ENCODE results near the gene DPEP3.

DPEP3 gene

DNA sequence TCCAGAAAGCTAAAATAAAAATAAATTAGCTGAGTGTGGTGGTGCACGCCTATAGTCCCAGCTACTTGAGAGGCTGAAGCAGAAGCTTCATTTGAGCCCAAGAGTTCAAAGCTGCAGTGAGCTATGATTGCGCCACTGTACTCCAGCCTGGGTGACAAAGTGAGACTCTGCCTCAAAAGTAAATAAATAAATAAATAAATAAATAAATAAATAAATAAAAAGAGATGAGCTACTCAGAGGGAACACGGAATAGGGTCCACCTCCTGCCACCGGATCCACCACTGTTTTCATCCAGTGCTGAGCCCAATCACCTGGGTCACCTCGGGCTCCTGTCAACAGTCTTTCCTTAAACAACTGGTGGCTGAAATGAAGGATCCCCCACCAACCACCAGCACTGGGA lies 6.7 kb upstream of the DPEP3 start:
- Histone ChIP-seq H2AK5ac (ENCODE audit: low read length) (no peak overlapping the region), H4K8ac (ENCODE audit: low read depth, low read length) (no peak overlapping the region), H3K79me1 (ENCODE audit: low read length) (no peaks in the 10 kb centered on the region), H4K5ac (ENCODE audit: low read length) (no peak overlapping the region), H2BK120ac (ENCODE audit: low read depth, low read length) (no peak overlapping the region), H2BK15ac (replicated peaks; ENCODE audit: low read depth) (no peak overlapping the region), H3K79me2 (ENCODE audit: control insufficient read depth, insufficient read depth, low read length) (no peaks in the 10 kb centered on the region), H3K4ac (ENCODE audit: low read depth, low read length) (no peak overlapping the region), H3K27me3 (ENCODE audit: insufficient read depth, low read length, poor library complexity) (no peaks in the 10 kb centered on the region), H3K18ac (ENCODE audit: low read length) (no peak overlapping the region), H3K23ac (ENCODE audit: low read length) (no peak overlapping the region), H3K4me2 (ENCODE audit: low read length) (no peak overlapping the region), H3K36me3 (ENCODE audit: control insufficient read depth, insufficient read depth, low read length) (no peaks in the 10 kb centered on the region), H3K4me3 (ENCODE audit: low read length) (no peak overlapping the region), H3K4me1 (ENCODE audit: control insufficient read depth, low read depth, low read length) (no peaks in the 10 kb centered on the region), H3K56ac (ENCODE audit: low read length) (no peak overlapping the region), H2BK5ac (ENCODE audit: low read length) (no peak overlapping the region), H3K27ac (ENCODE audit: low read depth, low read length) (no peak overlapping the region), H3K9ac (ENCODE audit: low read length) (no peak overlapping the region)
- DNase-seq = no peak
- no CpG with 5 or more reads among the region's 5 CpGs for WGBS (ENCODE audit: extremely low coverage, insufficient coverage, low lambda C conversion rate)

DNA sequence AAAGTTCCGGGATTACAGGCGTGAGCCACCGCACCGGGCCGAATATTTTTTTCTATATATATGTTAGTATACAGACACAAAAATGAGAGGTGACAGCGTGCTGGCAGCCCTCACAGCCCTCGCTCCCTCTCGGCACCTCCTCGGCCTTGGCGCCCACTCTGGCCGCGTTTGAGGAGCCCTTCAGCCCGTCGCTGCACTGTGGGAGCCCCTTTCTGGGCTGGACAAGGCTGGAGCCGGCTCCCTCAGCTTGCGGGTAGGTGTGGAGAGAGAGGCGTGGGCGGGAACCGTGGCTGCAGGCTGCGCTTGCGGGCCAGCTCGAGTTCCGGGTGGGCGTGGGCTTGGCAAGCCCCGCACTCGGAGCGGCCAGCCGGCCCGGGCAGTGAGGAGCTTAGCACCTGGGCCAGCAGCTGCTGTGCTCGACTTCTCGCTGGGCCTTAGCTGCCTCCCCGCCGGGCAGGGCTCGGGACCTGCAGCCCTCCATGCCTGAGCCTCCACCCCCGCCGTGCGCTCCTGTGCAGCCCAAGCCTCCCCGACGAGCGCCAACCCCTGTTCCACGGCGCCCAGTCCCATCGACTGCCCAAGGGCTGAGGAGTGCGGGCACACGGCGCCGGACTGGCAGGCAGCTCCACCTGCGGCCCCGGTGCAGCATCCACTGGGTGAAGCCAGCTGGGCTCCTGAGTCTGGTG lies 1.9 kb upstream of the DPEP3 start:
- Histone ChIP-seq H3K4ac (ENCODE audit: low read depth, low read length) (no peak overlapping the region), H4K5ac (ENCODE audit: low read length) (no peak overlapping the region), H2BK15ac (replicated peaks; ENCODE audit: low read depth) (no peak overlapping the region), H3K79me1 (ENCODE audit: low read length) (no peaks in the 10 kb centered on the region), H3K4me2 (ENCODE audit: low read length) (no peak overlapping the region), H3K27me3 (ENCODE audit: insufficient read depth, low read length, poor library complexity) (no peaks in the 10 kb centered on the region), H4K8ac (ENCODE audit: low read depth, low read length) (no peak overlapping the region), H3K36me3 (ENCODE audit: control insufficient read depth, insufficient read depth, low read length) (no peaks in the 10 kb centered on the region), H3K56ac (ENCODE audit: low read length) (no peak overlapping the region), H3K4me3 (ENCODE audit: low read length) (no peak overlapping the region), H2BK120ac (ENCODE audit: low read depth, low read length) (no peak overlapping the region), H3K9ac (ENCODE audit: low read length) (no peak overlapping the region), H2BK5ac (ENCODE audit: low read length) (no peak overlapping the region), H3K4me1 (ENCODE audit: control insufficient read depth, low read depth, low read length) (no peaks in the 10 kb centered on the region), H3K18ac (ENCODE audit: low read length) (no peak overlapping the region), H3K27ac (ENCODE audit: low read depth, low read length) (no peak overlapping the region), H2AK5ac (ENCODE audit: low read length) (no peak overlapping the region), H3K79me2 (ENCODE audit: control insufficient read depth, insufficient read depth, low read length) (no peaks in the 10 kb centered on the region), H3K23ac (ENCODE audit: low read length) (no peak overlapping the region)
- DNase-seq = no peak
- no CpG with 5 or more reads among the region's 49 CpGs for WGBS (ENCODE audit: extremely low coverage, insufficient coverage, low lambda C conversion rate)

GRCh38 chr16:67977469-67978227 lies 2.7 kb downstream of the DPEP3 start:
- Histone ChIP-seq H3K18ac (ENCODE audit: low read length) (no peak overlapping the region), H3K4me3 (ENCODE audit: low read length) (no peak overlapping the region), H3K27ac (ENCODE audit: low read depth, low read length) (no peak overlapping the region), H3K4ac (ENCODE audit: low read depth, low read length) (no peak overlapping the region), H2AK5ac (ENCODE audit: low read length) (no peak overlapping the region), H2BK5ac (ENCODE audit: low read length) (no peak overlapping the region), H3K27me3 (ENCODE audit: insufficient read depth, low read length, poor library complexity) (no peaks in the 10 kb centered on the region), H3K23ac (ENCODE audit: low read length) (no peak overlapping the region), H3K4me2 (ENCODE audit: low read length) (no peak overlapping the region), H3K79me2 (ENCODE audit: control insufficient read depth, insufficient read depth, low read length) (no peaks in the 10 kb centered on the region), H4K8ac (ENCODE audit: low read depth, low read length) (no peak overlapping the region), H3K4me1 (ENCODE audit: control insufficient read depth, low read depth, low read length) (no peaks in the 10 kb centered on the region), H3K79me1 (ENCODE audit: low read length) (no peaks in the 10 kb centered on the region), H3K56ac (ENCODE audit: low read length) (no peak overlapping the region), H3K36me3 (ENCODE audit: control insufficient read depth, insufficient read depth, low read length) (no peaks in the 10 kb centered on the region), H2BK120ac (ENCODE audit: low read depth, low read length) (no peak overlapping the region), H4K5ac (ENCODE audit: low read length) (no peak overlapping the region), H2BK15ac (replicated peaks; ENCODE audit: low read depth) (no peak overlapping the region), H3K9ac (ENCODE audit: low read length) (no peak overlapping the region)
- DNase-seq = no peak
- WGBS (ENCODE audit: extremely low coverage, insufficient coverage, low lambda C conversion rate) = no CpG with 5 or more reads among the region's 9 CpGs

DNA sequence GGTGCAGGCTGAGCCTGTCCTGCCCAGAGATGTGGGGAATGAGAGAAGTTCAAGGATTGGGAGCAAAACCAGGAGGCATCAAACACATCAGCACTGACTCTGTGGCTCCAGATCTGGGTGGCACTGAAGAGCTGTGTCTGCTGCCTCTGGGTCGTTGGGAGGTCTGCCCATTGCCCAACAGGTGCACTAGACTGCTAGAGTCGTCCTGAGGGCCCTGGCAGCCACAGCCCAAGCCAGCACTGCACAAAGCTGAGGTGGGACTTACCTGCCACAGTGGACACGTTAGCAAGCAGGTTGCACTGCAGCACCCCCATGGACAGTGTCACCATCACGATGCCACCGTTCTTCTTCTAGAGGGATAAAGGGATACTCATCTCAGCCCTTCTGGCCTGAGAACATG lies 3.3 kb downstream of the DPEP3 start:
- Histone ChIP-seq H3K79me2 (ENCODE audit: control insufficient read depth, insufficient read depth, low read length) (no peaks in the 10 kb centered on the region), H3K18ac (ENCODE audit: low read length) (no peak overlapping the region), H2BK5ac (ENCODE audit: low read length) (no peak overlapping the region), H3K36me3 (ENCODE audit: control insufficient read depth, insufficient read depth, low read length) (no peaks in the 10 kb centered on the region), H3K4me2 (ENCODE audit: low read length) (no peak overlapping the region), H3K4me1 (ENCODE audit: control insufficient read depth, low read depth, low read length) (no peaks in the 10 kb centered on the region), H3K23ac (ENCODE audit: low read length) (no peak overlapping the region), H3K27ac (ENCODE audit: low read depth, low read length) (no peak overlapping the region), H2AK5ac (ENCODE audit: low read length) (no peak overlapping the region), H2BK120ac (ENCODE audit: low read depth, low read length) (no peak overlapping the region), H3K4ac (ENCODE audit: low read depth, low read length) (no peak overlapping the region), H3K79me1 (ENCODE audit: low read length) (no peaks in the 10 kb centered on the region), H4K8ac (ENCODE audit: low read depth, low read length) (no peak overlapping the region), H3K27me3 (ENCODE audit: insufficient read depth, low read length, poor library complexity) (no peaks in the 10 kb centered on the region), H4K5ac (ENCODE audit: low read length) (no peak overlapping the region), H2BK15ac (replicated peaks; ENCODE audit: low read depth) (no peak overlapping the region), H3K56ac (ENCODE audit: low read length) (no peak overlapping the region), H3K4me3 (ENCODE audit: low read length) (no peak overlapping the region), H3K9ac (ENCODE audit: low read length) (no peak overlapping the region)
- no CpG with 5 or more reads among the region's 5 CpGs for WGBS (ENCODE audit: extremely low coverage, insufficient coverage, low lambda C conversion rate)
- DNase-seq = no peak

- Histone ChIP-seq H3K27me3 (ENCODE audit: insufficient read depth, low read length, poor library complexity) (no peaks in the 10 kb centered on the region), H2BK5ac (ENCODE audit: low read length) (no peak overlapping the region), H3K79me2 (ENCODE audit: control insufficient read depth, insufficient read depth, low read length) (no peaks in the 10 kb centered on the region), H2BK15ac (replicated peaks; ENCODE audit: low read depth) (no peak overlapping the region), H3K23ac (ENCODE audit: low read length) (no peak overlapping the region), H3K36me3 (ENCODE audit: control insufficient read depth, insufficient read depth, low read length) (no peaks in the 10 kb centered on the region), H4K8ac (ENCODE audit: low read depth, low read length) (no peak overlapping the region), H3K4ac (ENCODE audit: low read depth, low read length) (no peak overlapping the region), H3K4me3 (ENCODE audit: low read length) (no peak overlapping the region), H3K27ac (ENCODE audit: low read depth, low read length) (no peak overlapping the region), H3K4me2 (ENCODE audit: low read length) (no peak overlapping the region), H3K79me1 (ENCODE audit: low read length) (no peaks in the 10 kb centered on the region), H2AK5ac (ENCODE audit: low read length) (no peak overlapping the region), H3K18ac (ENCODE audit: low read length) (no peak overlapping the region), H3K4me1 (ENCODE audit: control insufficient read depth, low read depth, low read length) (no peaks in the 10 kb centered on the region), H2BK120ac (ENCODE audit: low read depth, low read length) (no peak overlapping the region), H3K56ac (ENCODE audit: low read length) (no peak overlapping the region), H3K9ac (ENCODE audit: low read length) (no peak overlapping the region), H4K5ac (ENCODE audit: low read length) (no peak overlapping the region)
- no CpG with 5 or more reads among the region's 2 CpGs for WGBS (ENCODE audit: extremely low coverage, insufficient coverage, low lambda C conversion rate)
- no peak for DNase-seq
These were observed 4.1 kb downstream of the DPEP3 start for GRCh38 chr16:67976205-67976604.

Measured in mesendoderm (in vitro differentiated cells).